ENCODE data around the gene CYP27B1. TPM values are rescaled to one million over a fixed set of nuclear protein-coding genes. Genes with fewer than 3 reads are reported as not detected.
A peak's percentile ranks its signal among the peaks of the same experiment; 100 is the strongest.

CYP27B1 gene
- total and polyA plus RNA-seq, 11 donors: 0.11 to 0.77 (median 0.19) TPM; not detected in 4

GRCh38 chr12:57732726-57733593, 33.9 kb downstream of the CYP27B1 start:
- peaks cover 5 to 30% (median 25%) of the 10 kb centered on the region in 12 donors for H3K4me1 ChIP-seq
- H3K27ac ChIP-seq: no peak overlapping the region
- H3K4me3 ChIP-seq: peak overlapping the region in 1 of 12 donors; percentile 5
- TF ChIP-seq CTCF (IDR thresholded peaks at IDR 0.05) (no peak), POLR2A (IDR thresholded peaks at IDR 0.05) (no peak)
- intact Hi-C loops (cut with DNase I): loop anchor here in 3 of 10 donors (10.0 kb wide), 2 partner anchors 98 to 148 kb away; partner anchors contain the start of gene B4GALNT1 (in 1 of the 3)
- 74 to 77% (median 76%) methylated on average over 10 to 11 of the region's 11 CpGs for WGBS, 4 donors
- DNase-seq (peak in 2 of 5 donors; percentile 3 to 18), ATAC-seq (no peak)
- H3K9me3 ChIP-seq: no peaks in the 10 kb centered on the region
- H3K27me3 ChIP-seq: peaks cover 17 to 61% (median 27%) of the 10 kb centered on the region in 9 donors
- peaks cover 0 to 56% (median 0%) of the 10 kb centered on the region in 9 donors for H3K36me3 ChIP-seq

- peaks cover 10 to 54% (median 20%) of the 10 kb centered on the region in 9 donors for H3K27me3 ChIP-seq
Measured at GRCh38 chr12:57732270-57732669, 34.6 kb downstream of the CYP27B1 start.

GRCh38 chr12:57731411-57732080, 35.3 kb downstream of the CYP27B1 start:
- no peak for TF ChIP-seq POLR2A (IDR thresholded peaks at IDR 0.05)
- no peak for TF ChIP-seq CTCF (IDR thresholded peaks at IDR 0.05)
- WGBS, 4 donors: 77 to 79% (median 78%) methylated on average over 19 of the region's 19 CpGs
- H3K4me1 ChIP-seq: peaks cover 0 to 30% (median 20%) of the 10 kb centered on the region in 12 donors
- H3K9me3 ChIP-seq: no peaks in the 10 kb centered on the region
- H3K36me3 ChIP-seq: peaks cover 0 to 68% (median 0%) of the 10 kb centered on the region in 9 donors
- H3K4me3 ChIP-seq: no peak overlapping the region
- no peak overlapping the region for H3K27ac ChIP-seq
- intact Hi-C loops (cut with DNase I): loop anchor here in 3 of 10 donors (10.0 kb wide), 2 partner anchors 97 to 147 kb away; partner anchors contain the start of gene B4GALNT1 (in 1 of the 3)
- DNase-seq (peak in 1 of 5 donors; percentile 5), ATAC-seq (no peak)
- H3K27me3 ChIP-seq: peaks cover 3 to 51% (median 14%) of the 10 kb centered on the region in 9 donors

More at GRCh38 chr12:57732270-57732669, 34.6 kb downstream of the CYP27B1 start:
- intact Hi-C loops (cut with DNase I): loop anchor here in 3 of 10 donors (10.0 kb wide), 2 partner anchors 97 to 147 kb away; partner anchors contain the start of gene B4GALNT1 (in 1 of the 3)
- Histone ChIP-seq H3K27ac (no peak overlapping the region), H3K9me3 (no peaks in the 10 kb centered on the region), H3K4me1 (peaks cover 0 to 30% (median 21%) of the 10 kb centered on the region in 12 donors), H3K4me3 (no peak overlapping the region), H3K36me3 (peaks cover 0 to 63% (median 0%) of the 10 kb centered on the region in 9 donors)
- DNase-seq: no peak
- WGBS, 4 donors: 68 to 79% (median 72%) methylated on average over 4 of the region's 4 CpGs
- no peak for TF ChIP-seq POLR2A (IDR thresholded peaks at IDR 0.05)
- no peak for TF ChIP-seq CTCF (IDR thresholded peaks at IDR 0.05)
- ATAC-seq: no peak
